ES-I3 (cell line): ENCODE data around the gene WNT9B.

Experiments used
- H3K36me3 ChIP-seq: 2 replicates; pipeline ENCODE4 v1.6.1; 2013; ENCODE audit warnings: mild to moderate bottlenecking, low read length, control low read depth, moderate library complexity; ENCODE audit not compliant: insufficient read depth
- H3K4me1 ChIP-seq: 2 replicates; pipeline ENCODE4 v1.6.1; 2013; ENCODE audit warnings: mild to moderate bottlenecking, control low read depth, low read length; ENCODE audit not compliant: insufficient read depth
- H3K9ac ChIP-seq: 2 replicates; pipeline ENCODE4 v1.6.1; 2013; ENCODE audit warnings: low read depth, mild to moderate bottlenecking, low read length, moderate library complexity
- H3K9me3 ChIP-seq: 2 replicates; pipeline ENCODE4 v1.6.1; 2013; ENCODE audit warnings: mild to moderate bottlenecking, low read length, moderate library complexity; ENCODE audit not compliant: control insufficient read depth, insufficient read depth

The WNT9B gene

DNA sequence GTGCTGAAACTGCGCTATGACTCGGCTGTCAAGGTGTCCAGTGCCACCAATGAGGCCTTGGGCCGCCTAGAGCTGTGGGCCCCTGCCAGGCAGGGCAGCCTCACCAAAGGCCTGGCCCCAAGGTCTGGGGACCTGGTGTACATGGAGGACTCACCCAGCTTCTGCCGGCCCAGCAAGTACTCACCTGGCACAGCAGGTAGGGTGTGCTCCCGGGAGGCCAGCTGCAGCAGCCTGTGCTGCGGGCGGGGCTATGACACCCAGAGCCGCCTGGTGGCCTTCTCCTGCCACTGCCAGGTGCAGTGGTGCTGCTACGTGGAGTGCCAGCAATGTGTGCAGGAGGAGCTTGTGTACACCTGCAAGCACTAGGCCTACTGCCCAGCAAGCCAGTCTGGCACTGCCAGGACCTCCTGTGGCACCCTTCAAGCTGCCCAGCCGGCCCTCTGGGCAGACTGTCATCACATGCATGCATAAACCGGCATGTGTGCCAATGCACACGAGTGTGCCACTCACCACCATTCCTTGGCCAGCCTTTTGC is 25.0 kb downstream of the WNT9B start:
- Histone ChIP-seq H3K9me3 (no peaks in the 10 kb centered on the region), H3K4me1 (no peaks in the 10 kb centered on the region), H3K9ac (no peak overlapping the region), H3K36me3 (no peaks in the 10 kb centered on the region)

GRCh38 chr17:46876926-46877325 is 25.5 kb downstream of the WNT9B start:
- no peaks in the 10 kb centered on the region for H3K4me1 ChIP-seq
- H3K9me3 ChIP-seq = no peaks in the 10 kb centered on the region
- no peaks in the 10 kb centered on the region for H3K36me3 ChIP-seq
- no peak overlapping the region for H3K9ac ChIP-seq

GRCh38 chr17:46877466-46877865 is 26.1 kb downstream of the WNT9B start:
- H3K9ac ChIP-seq = no peak overlapping the region
- no peaks in the 10 kb centered on the region for H3K36me3 ChIP-seq
- no peaks in the 10 kb centered on the region for H3K4me1 ChIP-seq

DNA sequence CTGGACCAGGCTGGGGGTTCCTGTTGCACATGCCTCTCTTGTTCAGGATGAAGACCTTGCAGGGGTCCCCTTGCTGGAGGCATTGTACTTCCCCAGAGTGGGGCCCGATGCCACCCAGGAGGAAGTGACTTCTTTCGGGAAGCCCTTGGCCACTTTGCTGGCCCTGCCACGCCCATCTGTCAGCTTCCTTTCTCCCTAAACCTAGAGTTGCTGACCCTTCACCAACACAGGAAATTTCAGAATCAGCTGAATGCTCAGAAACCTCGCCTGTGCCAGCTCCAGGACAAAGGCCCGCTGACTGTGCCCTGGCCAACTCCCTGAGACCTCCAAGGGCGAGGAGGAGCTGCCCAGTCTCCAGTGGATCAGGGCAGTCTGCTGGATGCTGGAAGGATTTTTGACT is 26.7 kb downstream of the WNT9B start:
- H3K9ac ChIP-seq = no peak overlapping the region
- H3K4me1 ChIP-seq = no peaks in the 10 kb centered on the region
- no peaks in the 10 kb centered on the region for H3K9me3 ChIP-seq
- H3K36me3 ChIP-seq = no peaks in the 10 kb centered on the region

More at GRCh38 chr17:46877466-46877865, 26.1 kb downstream of the WNT9B start:
- no peaks in the 10 kb centered on the region for H3K9me3 ChIP-seq

DNA sequence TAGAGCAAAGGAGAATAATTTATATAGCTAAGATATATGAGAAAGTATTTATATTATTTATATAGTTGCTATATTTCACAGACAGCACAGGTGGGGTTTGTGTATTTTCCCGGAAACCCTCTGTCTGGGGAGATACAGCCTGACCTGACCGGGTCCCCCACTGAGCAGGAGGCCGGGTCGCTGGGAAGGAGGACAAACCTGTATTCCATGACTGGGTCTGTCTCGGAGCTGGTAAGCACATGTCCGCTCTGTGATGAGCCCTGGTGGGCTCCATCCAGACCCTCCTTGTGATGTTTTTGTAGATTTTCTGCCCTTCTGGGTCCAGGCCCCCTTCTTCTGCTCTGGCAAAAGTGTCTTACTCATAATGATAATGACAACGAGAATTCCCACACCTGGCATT is 27.7 kb downstream of the WNT9B start:
- Histone ChIP-seq H3K4me1 (peaks cover 3% of the 10 kb centered on the region; the same call in 1 of the 2 replicates), H3K9me3 (no peaks in the 10 kb centered on the region), H3K9ac (no peak overlapping the region), H3K36me3 (no peaks in the 10 kb centered on the region)

DNA sequence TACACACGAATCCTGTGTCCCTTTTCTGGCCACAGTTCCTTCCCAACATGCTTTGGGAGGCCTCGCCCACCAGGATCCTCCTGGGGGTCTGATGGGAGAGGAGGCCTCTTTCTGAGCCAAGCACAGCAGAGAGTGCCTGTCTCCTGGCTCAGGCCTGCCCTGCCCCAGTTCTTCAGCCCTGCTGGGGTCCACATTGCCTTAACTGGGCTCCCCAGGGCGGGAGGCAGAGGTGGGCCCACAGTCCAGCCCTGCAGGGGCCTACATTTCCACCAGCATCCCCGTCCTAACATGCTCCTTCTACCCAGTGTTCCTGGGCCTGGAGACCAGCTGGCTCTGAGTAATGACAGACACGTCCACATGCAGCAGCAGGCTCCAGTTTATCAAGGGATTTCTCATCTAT is 29.6 kb downstream of the WNT9B start:
- no peaks in the 10 kb centered on the region for H3K36me3 ChIP-seq
- H3K9ac ChIP-seq = no peak overlapping the region
- H3K9me3 ChIP-seq = no peaks in the 10 kb centered on the region
- H3K4me1 ChIP-seq = peaks cover 3% of the 10 kb centered on the region; the same call in 1 of the 2 replicates

- no peaks in the 10 kb centered on the region for H3K9me3 ChIP-seq
- H3K36me3 ChIP-seq = no peaks in the 10 kb centered on the region
- H3K9ac ChIP-seq = no peak overlapping the region
- H3K4me1 ChIP-seq = peaks cover 3% of the 10 kb centered on the region; the same call in 1 of the 2 replicates
Observed at GRCh38 chr17:46882666-46883065, 31.3 kb downstream of the WNT9B start.

DNA sequence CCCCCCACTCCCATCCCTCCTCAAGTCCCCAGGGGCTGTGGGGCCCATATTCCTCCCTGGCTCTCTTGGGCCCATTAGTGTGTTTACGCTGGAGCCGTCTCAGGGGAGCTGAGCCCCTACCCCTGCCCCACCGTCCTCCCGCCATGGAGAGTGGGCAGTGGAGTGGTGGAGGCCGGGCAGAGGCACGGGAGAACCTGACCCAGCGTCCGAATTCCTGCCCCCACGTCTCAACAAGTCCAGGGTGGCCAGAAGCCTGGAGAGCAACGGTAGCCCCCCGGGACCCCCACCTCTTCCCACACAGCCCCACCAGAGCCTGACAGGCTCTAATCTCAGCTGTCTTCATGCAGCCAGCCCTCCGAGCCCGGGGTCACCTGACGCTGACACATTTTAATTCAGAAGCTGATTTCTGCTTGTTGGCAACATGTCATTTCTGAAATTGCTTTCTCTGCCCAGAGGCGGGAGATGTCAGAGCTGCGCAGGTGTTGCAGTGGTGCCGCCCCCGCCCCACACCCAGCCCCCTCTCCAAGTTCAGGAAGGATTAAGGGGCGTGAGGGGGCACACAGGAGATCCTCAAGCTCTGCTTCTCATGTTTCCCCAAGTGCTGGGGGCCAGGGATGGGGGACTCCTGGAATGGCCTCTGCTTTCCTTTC is 32.6 kb downstream of the WNT9B start:
- Histone ChIP-seq H3K9me3 (no peaks in the 10 kb centered on the region), H3K4me1 (peaks cover 3% of the 10 kb centered on the region; the same call in 1 of the 2 replicates), H3K36me3 (no peaks in the 10 kb centered on the region), H3K9ac (no peak overlapping the region)

DNA sequence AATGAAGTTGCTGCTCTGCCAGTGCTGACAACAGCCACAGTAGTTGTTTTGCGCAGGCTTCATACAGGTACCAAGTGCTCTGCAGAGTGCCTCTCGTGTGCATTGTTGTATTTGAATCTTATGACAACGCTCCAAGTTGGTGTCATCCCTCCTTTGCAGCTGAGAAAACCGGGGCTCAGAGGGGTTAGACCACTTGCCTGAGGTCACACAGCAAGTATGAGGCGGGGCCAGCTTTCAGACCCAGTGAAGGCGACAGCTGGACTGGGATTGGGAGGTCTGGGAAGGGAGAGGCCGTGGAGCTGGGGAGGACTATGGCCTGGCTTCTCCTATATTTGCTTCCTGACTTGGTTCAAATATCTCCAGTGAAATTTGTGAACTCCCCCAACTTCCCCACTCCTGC is 33.2 kb downstream of the WNT9B start:
- peaks cover 3% of the 10 kb centered on the region; the same call in 1 of the 2 replicates for H3K4me1 ChIP-seq
- H3K9me3 ChIP-seq = no peaks in the 10 kb centered on the region
- H3K9ac ChIP-seq = no peak overlapping the region
- H3K36me3 ChIP-seq = no peaks in the 10 kb centered on the region

- Histone ChIP-seq H3K36me3 (no peaks in the 10 kb centered on the region), H3K4me1 (peaks cover 12% of the 10 kb centered on the region; the same call in 1 of the 2 replicates), H3K9ac (no peak overlapping the region), H3K9me3 (no peaks in the 10 kb centered on the region)
Observed at GRCh38 chr17:46885415-46886309, 34.3 kb downstream of the WNT9B start.

DNA sequence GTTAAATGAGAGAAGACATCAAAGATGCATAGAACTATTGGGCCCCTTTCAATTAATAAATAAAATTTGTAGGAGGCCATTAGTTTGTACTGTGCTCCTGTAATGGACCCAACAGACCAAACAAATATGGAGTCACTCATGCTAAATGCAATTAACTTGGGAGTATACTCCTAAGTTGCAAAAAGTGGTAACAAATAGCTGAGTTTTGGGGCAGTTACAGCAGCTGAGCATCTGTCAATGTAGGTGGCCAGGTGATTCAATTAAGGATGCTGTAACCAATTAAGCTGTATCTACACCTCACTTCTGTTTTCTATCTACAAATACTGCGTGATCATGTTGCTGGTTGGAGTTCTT is 34.9 kb downstream of the WNT9B start:
- H3K9ac ChIP-seq = no peak overlapping the region
- H3K4me1 ChIP-seq = peaks cover 12% of the 10 kb centered on the region; the same call in 1 of the 2 replicates
- no peaks in the 10 kb centered on the region for H3K36me3 ChIP-seq
- no peaks in the 10 kb centered on the region for H3K9me3 ChIP-seq

DNA sequence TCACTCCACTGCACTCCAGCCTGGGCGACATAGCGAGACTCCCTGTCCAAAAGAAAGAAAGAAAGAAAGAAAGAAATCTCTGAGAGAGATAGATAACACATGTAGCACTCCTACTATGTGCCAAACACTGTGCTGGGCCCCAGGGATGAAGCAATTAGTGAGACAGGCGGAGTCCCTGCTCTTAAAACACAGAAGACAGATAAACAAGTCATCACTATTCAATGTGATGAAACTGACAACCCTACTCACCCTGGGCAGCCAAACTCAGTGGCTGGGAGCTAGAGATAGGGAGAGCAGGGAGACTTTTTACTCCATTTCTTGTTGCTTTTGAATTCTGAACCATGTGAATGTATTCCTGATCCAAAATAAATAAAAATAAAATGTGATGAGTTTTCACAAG is 36.3 kb downstream of the WNT9B start:
- Histone ChIP-seq H3K9me3 (no peaks in the 10 kb centered on the region), H3K9ac (no peak overlapping the region), H3K4me1 (peaks cover 12% of the 10 kb centered on the region; the same call in 1 of the 2 replicates), H3K36me3 (no peaks in the 10 kb centered on the region)

DNA sequence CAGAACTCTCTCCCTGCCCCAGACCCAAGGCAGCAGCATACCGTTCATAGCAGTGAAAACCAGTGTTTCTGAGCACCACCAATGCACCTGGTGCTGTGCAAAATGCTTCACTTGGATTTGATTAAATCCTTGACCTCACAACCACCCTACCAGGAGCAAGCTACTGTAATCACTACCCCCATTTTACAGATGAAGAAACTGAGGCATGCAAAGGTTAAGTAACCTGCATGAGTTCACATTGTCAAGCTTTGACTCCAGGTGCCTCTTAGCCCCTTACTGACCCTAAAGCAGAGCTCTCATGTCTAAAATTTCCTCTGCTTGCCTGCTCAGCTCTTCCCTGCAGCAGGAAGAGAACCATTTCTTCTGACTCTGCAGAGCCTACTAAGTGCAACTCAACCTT is 37.3 kb downstream of the WNT9B start:
- H3K36me3 ChIP-seq = no peaks in the 10 kb centered on the region
- no peak overlapping the region for H3K9ac ChIP-seq
- peaks cover 11% of the 10 kb centered on the region; the same call in 1 of the 2 replicates for H3K4me1 ChIP-seq
- no peaks in the 10 kb centered on the region for H3K9me3 ChIP-seq

DNA sequence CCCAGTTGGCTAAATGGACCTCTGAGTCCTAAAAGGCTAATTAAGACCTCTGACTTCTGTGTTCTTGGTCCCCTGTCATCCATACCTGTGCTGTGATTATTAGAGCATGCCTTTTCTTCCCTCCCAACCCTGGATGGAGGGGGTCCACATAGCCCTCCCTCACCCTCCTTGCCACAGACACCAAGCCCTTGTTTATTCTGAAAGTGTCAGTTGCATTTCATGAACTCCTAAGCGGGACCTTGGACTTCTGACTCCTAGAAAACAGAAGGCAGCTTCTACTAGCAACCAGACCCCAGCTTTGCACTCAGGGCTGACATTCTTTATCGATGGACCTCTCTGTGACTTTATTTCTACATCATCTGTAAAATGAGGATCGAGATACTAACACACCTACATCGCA is 38.1 kb downstream of the WNT9B start:
- Histone ChIP-seq H3K36me3 (no peaks in the 10 kb centered on the region), H3K9ac (no peak overlapping the region)

More for the DNA sequence above, 38.1 kb downstream of the WNT9B start:
- Histone ChIP-seq H3K4me1 (peaks cover 18% of the 10 kb centered on the region), H3K9me3 (no peaks in the 10 kb centered on the region)
